Stimulated activated naive CD8-positive, alpha-beta T cell treated with anti-CD3 and anti-CD28 coated beads, Interleukin-15, amount 100 ng/mL, for 72 hours (primary cell): ENCODE measurements around the gene BATF.
A peak's percentile ranks its signal among the peaks of the same experiment; 100 is the strongest.

Experiments
- ATAC-seq: fragments of 150-1000 bp; cut with Tn5 transposase; 2 replicates; pipeline ENCODE4 v1.10.0; 2021; ENCODE audit warnings: mild to moderate bottlenecking, moderate library complexity
- DNase-seq, 2 donors: peaks; one replicate each; pipeline ENCODE4 v3.0.0; 2021 to 2022
- H3K27ac Mint-ChIP-seq, 2 donors: one replicate each; pipeline ENCODE4 v1.8.0; 2022; ENCODE audit warnings: mild to moderate bottlenecking in 2 of 2, mixed read lengths in 2 of 2, moderate library complexity in 2 of 2
- H3K27me3 Mint-ChIP-seq: one replicate; pipeline ENCODE4 v1.8.0; 2022; ENCODE audit warnings: mixed read lengths
- H3K4me1 Mint-ChIP-seq: one replicate; pipeline ENCODE4 v1.8.0; 2022; ENCODE audit warnings: mild to moderate bottlenecking, mixed read lengths
- H3K4me3 Mint-ChIP-seq, 2 donors: one replicate each; pipeline ENCODE4 v1.8.0; 2022; ENCODE audit warnings: mild to moderate bottlenecking in 2 of 2, mixed read lengths in 2 of 2, moderate library complexity in 1 of 2
- H3K9me3 Mint-ChIP-seq, 2 donors: one replicate each; pipeline ENCODE4 v1.8.0; 2022; ENCODE audit warnings: mixed read lengths in 2 of 2

BATF gene

DNA sequence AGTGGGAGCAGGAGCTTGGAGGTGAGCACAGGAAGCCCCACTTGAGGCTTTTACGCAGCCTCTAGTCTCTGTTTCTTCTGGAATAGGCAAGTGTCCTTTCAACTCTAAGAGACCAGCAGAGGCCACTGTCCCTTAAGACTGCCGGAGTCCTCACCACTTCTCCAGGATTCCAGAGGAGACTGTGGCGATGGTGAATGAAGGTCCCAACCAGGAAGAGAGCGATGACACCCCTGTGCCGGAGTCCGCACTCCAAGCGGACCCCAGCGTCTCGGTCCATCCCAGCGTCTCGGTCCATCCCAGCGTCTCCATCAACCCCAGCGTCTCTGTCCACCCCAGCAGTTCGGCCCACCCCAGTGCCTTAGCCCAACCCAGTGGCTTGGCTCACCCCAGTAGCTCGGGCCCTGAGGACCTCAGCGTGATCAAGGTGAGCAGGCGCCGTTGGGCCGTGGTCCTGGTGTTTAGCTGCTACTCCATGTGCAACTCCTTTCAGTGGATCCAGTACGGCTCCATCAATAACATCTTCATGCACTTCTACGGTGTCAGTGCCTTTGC lies 56.6 kb downstream of the BATF start:
- no peaks in the 10 kb centered on the region for H3K9me3 Mint-ChIP-seq

DNA sequence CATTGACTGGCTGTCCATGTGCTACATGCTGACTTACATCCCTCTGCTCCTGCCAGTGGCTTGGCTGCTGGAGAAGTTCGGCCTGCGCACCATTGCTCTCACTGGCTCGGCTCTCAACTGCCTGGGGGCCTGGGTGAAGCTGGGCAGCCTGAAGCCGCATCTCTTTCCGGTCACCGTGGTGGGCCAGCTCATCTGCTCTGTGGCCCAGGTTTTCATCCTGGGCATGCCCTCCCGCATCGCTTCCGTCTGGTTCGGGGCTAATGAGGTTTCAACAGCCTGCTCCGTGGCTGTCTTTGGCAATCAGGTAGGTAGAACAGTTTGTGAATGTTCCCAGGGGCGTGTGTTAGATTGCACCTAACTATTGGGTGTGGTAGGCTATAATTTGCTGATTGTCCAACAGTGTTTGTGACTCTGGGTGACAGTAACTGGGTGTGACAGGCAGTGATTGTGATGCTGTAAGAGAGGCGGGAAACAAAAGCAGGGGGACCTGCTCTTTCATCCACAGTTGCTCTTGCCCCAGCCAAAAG lies 57.1 kb downstream of the BATF start:
- no peak for ATAC-seq
- Mint-ChIP-seq H3K4me1 (peaks cover 27% of the 10 kb centered on the region), H3K4me3 (peak overlapping the region; percentile 45 to 91), H3K9me3 (no peaks in the 10 kb centered on the region), H3K27me3 (no peaks in the 10 kb centered on the region), H3K27ac (no peak overlapping the region)
- DNase-seq, result no peak

More for the DNA sequence above, 56.6 kb downstream of the BATF start:
- Mint-ChIP-seq H3K4me3 (peak overlapping the region; percentile 86 to 91), H3K27ac (no peak overlapping the region), H3K27me3 (no peaks in the 10 kb centered on the region), H3K4me1 (peaks cover 27% of the 10 kb centered on the region)
- no peak for ATAC-seq
- DNase-seq, result no peak

DNA sequence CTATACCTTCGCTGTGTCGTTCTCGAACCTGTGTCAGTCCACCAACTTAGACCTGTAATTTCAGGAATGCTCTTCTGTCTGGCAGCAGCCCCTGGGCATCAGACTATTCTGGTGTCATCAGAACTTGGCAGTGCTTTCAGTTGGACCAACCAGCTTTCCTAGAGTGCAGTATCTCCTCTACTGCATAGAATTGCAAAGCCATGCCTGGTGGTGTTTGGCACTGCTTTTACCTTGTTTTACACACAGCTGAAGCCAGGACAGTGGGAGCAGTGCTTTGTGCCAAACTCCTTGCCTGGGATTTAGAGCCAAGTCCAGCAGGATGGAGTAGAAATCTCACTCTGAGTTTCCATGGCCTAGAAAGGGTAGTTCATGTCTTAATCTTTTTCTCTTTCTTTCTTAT lies 57.6 kb downstream of the BATF start:
- no peak overlapping the region for H3K27ac Mint-ChIP-seq
- ATAC-seq, result no peak
- H3K4me1 Mint-ChIP-seq, result peaks cover 27% of the 10 kb centered on the region
- no peak overlapping the region for H3K4me3 Mint-ChIP-seq
- no peaks in the 10 kb centered on the region for H3K27me3 Mint-ChIP-seq
- no peak for DNase-seq
- no peaks in the 10 kb centered on the region for H3K9me3 Mint-ChIP-seq

DNA sequence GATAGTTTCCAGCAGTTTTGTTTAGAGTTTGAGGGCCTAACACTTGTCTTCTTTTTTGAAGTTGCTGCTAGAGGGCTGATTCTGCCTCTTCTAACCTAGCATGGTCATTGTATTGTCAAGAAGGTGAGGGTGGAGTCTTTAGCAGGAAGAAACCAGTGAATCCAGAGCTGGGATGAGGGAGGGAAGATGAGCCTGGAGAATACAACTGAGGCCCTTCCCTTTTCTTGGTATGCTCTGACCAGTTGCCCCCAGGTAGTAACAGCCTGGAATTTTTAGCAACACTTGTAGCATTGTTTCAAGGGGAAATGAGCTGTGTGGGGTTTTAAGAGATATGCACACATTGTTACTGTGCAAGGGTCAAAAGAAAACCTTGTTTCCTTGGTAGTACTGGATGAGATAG lies 65.1 kb downstream of the BATF start:
- no peak for DNase-seq
- ATAC-seq, result no peak
- H3K9me3 Mint-ChIP-seq, result no peaks in the 10 kb centered on the region
- no peaks in the 10 kb centered on the region for H3K27me3 Mint-ChIP-seq
- H3K4me1 Mint-ChIP-seq, result no peaks in the 10 kb centered on the region
- no peak overlapping the region for H3K27ac Mint-ChIP-seq
- H3K4me3 Mint-ChIP-seq, result no peak overlapping the region

DNA sequence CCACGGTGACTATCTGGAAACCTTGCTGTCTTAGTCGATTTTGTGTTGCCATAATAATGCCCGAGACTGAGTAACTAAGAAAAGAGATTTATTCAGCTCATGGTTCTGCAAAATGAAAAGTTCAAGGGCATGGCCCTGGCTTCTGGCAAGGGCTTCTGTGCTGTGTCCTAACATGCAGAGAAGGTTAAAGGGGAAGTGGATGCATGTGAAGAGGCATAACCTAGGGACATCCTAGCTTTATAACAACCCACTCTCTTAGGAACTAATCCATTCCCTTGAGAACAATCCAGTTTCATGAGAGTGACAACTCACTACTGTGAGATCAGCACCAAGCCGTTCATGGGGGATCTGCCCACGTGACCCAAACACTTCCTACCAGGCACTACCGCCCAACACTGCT lies 67.7 kb downstream of the BATF start:
- no peaks in the 10 kb centered on the region for H3K4me1 Mint-ChIP-seq
- DNase-seq (no peak), ATAC-seq (no peak)
- H3K27me3 Mint-ChIP-seq, result no peaks in the 10 kb centered on the region
- H3K4me3 Mint-ChIP-seq, result no peak overlapping the region
- H3K9me3 Mint-ChIP-seq, result no peaks in the 10 kb centered on the region
- no peak overlapping the region for H3K27ac Mint-ChIP-seq

DNA sequence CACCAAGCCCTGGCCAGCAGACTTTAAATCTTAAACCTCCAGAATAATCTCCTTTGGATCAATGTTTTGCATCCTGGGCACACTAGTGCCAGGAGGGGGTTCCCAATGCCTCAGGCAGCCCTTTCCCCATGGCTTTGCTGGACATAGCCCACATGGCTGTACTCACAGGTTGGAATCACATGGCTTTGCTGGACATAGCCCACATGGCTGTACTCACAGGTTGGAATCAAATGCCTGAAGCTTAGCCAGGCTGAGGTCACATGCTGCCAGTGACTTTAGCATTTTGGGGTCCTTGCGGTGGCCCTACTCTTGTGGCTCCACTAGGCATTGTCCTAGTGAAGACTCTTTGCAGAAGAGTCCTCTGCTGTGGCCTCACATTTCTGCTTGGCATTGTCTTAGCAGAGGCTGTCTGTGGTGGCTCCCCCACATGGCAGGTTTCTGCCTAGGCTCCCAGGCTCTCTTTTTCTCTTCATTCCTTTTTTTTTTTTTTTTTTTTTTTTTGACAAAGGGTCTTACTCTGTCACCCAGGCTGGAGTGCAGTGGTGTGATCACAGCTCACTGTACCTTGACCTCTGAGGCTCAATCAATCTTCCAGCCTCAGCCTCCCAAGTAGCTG lies 69.2 kb downstream of the BATF start:
- ATAC-seq (no peak), DNase-seq (no peak)
- H3K9me3 Mint-ChIP-seq, result no peaks in the 10 kb centered on the region
- no peak overlapping the region for H3K4me3 Mint-ChIP-seq
- H3K27ac Mint-ChIP-seq, result no peak overlapping the region
- no peaks in the 10 kb centered on the region for H3K27me3 Mint-ChIP-seq
- H3K4me1 Mint-ChIP-seq, result no peaks in the 10 kb centered on the region

DNA sequence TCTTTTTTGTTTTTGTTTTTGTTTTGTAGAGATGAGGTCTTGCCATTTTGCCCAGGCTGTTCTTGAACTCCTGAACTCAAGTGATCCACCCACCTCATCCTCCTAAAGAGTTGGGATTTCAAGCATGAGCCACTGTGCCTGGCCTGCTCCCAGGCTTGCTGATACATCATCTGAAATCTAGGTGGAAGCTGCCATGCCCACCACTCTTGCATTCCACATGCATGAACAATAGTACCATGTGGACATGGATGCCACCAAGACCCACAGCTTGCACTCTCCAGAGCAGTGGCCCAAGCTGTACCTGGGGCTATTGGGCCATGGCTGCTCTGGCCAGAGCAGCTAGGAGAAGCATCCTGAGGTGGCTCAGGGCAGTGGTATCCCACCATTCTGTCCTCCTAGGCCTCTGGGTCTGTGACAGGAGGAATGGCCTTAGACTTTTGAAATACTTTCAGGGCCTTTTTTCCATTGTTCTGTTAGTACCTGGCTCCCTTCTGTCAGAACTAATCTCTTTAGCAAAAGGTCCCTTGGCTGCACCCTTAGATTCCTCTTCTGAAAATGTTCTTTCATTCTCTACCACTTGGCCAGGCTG lies 69.8 kb downstream of the BATF start:
- Mint-ChIP-seq H3K27ac (no peak overlapping the region), H3K27me3 (no peaks in the 10 kb centered on the region), H3K9me3 (no peaks in the 10 kb centered on the region), H3K4me1 (no peaks in the 10 kb centered on the region), H3K4me3 (no peak overlapping the region)
- ATAC-seq (no peak), DNase-seq (no peak)

DNA sequence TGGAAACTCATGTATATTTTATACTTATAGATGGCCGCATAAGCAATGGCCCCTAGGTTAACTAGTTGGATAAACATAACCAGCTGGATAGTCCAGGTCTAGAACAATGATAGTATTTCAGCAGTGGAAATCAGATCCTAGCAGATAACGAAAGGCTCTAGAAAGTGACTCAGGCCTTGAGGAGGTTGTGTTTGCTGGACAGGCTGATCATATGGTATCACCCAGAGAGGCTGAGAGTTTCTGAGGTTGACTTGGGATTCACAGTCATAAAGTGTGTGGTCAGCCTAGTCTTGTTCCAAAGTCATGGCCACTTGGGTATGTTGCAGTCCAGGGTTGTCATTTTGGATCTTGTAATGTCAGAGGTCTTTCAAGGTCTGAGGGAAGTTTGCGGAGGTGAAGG lies 73.0 kb downstream of the BATF start:
- peaks cover 5% of the 10 kb centered on the region for H3K4me1 Mint-ChIP-seq
- DNase-seq (no peak), ATAC-seq (no peak)
- no peaks in the 10 kb centered on the region for H3K9me3 Mint-ChIP-seq
- H3K4me3 Mint-ChIP-seq, result no peak overlapping the region
- no peaks in the 10 kb centered on the region for H3K27me3 Mint-ChIP-seq
- H3K27ac Mint-ChIP-seq, result no peak overlapping the region
